ENCODE results near the gene AQP5.

AQP5 gene

GRCh38 chr12:49950273-49951251 lies 11.1 kb upstream of the AQP5 start, which contains the start of gene AQP2:
Gene AQP2 (plus strand): TSS chr12:49950737. CDS start chr12:49950831, 94 bp downstream.
- DNase-seq (ENCODE audit: low spot score) = no peak

- DNase-seq (ENCODE audit: low spot score) = no peak
These were observed 10.0 kb upstream of the AQP5 start for GRCh38 chr12:49951411-49952240.

DNA sequence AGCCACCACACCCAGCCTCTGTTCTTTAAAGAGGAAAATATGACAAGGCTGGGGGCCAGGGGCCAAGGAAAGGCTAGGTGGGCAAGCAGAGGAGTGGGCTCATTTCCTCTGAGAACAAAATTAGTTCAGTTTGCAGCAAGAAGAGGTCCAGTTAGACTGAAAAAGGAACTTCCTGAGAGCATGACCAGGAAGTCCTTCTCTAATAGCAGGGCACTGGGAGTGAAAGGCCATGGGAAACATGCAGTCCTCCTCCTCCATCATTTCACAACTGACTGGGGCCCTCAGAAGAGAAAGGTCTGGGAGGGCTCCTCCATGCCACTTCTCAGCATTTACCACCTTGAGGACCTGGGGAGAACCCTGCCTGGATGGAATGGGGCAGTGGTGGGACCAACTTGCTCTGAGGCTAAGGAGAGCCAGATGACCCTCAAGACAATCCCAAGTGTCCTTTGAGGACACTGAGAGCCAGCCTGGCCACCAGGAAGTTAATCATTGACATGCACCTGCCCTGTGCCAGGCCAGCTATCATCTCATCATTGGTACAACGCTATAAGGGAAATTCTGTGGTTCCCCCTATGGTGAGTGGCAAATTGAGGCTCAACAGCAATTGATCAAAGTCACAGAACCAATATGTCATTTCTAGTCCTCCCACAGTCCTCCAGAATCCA lies 9.1 kb upstream of the AQP5 start:
- DNase-seq (ENCODE audit: low spot score) = no peak

DNA sequence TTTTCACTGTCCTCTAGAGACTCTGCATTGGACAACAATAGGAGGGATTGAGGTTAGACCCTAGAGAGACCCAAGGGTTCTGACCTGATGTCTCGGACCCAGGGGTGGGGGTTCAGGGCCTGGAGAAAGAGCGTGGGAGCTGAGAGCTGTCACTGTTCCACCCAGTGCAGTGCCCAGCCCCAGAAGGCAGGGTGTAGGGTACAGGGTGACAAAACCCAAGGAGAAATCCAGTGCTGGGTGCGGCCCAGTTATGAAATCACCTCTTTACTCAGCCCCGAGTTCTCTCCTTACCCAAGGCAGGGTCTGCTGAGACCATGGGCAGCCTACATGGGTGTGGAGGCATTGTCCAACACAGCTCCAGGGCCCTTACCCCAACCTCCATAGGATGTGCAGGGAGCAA lies 8.5 kb upstream of the AQP5 start:
- no peak for DNase-seq (ENCODE audit: low spot score)

- no peak for DNase-seq (ENCODE audit: low spot score)
These were observed 7.5 kb upstream of the AQP5 start for GRCh38 chr12:49953961-49954846.

GRCh38 chr12:49954863-49955830 lies 6.5 kb upstream of the AQP5 start:
- DNase-seq (ENCODE audit: low spot score) = no peak

- no peak for DNase-seq (ENCODE audit: low spot score)
These were observed 5.6 kb upstream of the AQP5 start for GRCh38 chr12:49955899-49956662.

GRCh38 chr12:49956663-49957569 lies 4.8 kb upstream of the AQP5 start:
- DNase-seq (ENCODE audit: low spot score) = no peak

- DNase-seq (ENCODE audit: low spot score) = no peak
These were observed 4.1 kb upstream of the AQP5 start for GRCh38 chr12:49957570-49957967.

GRCh38 chr12:49959685-49960473 lies 1.8 kb upstream of the AQP5 start:
- DNase-seq (ENCODE audit: low spot score) = no peak

DNA sequence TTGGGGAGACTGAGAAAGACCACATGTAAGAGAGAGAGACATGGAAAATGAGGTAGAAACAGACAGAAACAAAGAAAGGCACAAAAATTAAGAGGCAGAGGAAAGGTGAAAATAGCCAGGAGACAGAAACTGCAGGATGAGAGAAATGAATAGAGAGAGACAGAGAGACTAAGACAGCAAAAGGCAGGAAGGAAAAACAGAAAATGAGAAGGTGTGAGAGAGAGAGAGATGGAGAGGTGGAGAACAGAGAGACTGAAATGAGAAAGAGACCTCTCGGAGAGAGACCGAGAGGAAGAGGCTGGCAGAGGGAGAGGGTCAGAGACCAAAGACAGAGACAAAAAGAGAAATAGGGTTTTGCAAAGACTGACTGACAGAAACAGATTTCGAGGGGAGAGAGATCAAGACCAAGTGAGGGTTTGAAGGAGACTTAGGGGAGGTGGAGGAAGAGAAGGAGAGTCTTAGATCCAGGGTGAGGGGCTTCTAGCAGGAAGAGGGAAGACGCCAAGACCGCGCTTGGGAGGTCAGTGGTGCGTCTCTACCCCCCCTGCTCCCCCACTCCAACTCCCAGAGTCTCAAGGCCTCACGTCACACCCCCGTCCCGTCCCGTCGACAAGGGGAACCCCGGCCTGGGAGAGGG lies 1.1 kb upstream of the AQP5 start:
- no peak for DNase-seq (ENCODE audit: low spot score)

DNA sequence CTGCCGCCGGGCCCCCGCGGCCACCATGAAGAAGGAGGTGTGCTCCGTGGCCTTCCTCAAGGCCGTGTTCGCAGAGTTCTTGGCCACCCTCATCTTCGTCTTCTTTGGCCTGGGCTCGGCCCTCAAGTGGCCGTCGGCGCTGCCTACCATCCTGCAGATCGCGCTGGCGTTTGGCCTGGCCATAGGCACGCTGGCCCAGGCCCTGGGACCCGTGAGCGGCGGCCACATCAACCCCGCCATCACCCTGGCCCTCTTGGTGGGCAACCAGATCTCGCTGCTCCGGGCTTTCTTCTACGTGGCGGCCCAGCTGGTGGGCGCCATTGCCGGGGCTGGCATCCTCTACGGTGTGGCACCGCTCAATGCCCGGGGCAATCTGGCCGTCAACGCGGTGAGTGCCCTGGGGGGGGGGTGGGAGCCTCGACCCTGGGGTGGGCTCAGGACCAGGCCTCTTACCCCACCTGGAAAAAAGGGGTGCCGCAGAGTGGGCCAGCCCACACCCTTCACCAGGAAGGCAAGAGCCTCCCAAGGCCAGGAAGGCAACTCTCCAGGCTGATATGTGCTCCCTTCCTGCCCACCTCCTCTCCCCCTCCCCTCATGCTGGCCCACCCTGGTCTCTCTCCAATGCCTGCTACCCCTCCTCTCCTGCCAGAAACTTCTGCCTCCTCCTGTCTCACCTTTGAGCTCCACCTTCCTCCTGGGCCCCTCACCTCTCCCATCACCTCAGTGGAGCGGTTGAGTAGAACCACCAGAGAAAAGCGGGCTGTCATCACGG lies 507 bp downstream of the AQP5 start:
- DNase-seq (ENCODE audit: low spot score) = no peak

- no peak for DNase-seq (ENCODE audit: low spot score)
These were observed 1.4 kb downstream of the AQP5 start for GRCh38 chr12:49962861-49963765.

DNA sequence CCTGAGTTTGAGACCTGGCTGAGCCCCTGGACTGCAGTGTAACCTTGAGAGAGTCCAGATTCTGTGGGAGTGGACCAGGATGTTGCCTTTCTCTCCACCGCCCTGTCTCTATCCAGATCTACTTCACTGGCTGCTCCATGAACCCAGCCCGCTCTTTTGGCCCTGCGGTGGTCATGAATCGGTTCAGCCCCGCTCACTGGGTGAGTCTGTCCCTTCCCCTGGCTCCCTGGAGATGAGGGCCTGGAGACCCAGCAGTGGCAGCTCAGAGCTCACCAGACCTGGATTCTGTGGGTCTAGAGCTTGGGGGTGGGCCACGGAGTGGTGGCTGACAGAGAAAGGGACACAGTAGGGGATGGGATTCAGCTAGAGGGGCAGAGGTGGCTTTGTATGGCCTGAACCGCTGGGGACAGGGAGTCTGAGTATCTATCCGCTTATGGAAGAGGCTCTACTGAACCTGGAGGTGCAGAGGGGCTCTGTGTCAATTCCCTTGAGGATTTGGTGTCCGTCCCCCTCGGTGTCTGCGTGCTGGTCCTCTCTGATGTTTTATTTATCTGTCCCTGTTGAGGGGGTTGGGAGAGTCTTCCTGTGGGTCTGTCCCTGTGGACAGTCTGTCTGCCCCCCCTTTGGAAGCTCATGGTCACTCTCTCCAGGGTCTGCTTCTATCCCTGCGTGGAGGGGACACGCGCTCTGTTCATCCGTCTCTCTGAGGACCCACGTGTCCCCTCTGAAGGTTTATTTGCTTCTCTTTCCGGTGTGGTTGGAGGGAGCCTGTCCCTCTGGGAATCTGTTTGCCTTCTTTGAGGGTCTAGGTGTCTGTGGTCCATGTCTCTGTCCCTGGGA lies 2.5 kb downstream of the AQP5 start:
- no peak for DNase-seq (ENCODE audit: low spot score)

Measured in pons (tissue), 1 donor.